Measurements from ENCODE around the gene MIGA1.

MIGA1 gene

GRCh38 chr1:77925956-77926355 is 146.5 kb downstream of the MIGA1 start:
- no peak for DNase-seq

GRCh38 chr1:77926561-77927357 is 147.3 kb downstream of the MIGA1 start:
- DNase-seq, result no peak

GRCh38 chr1:77927414-77927813 is 148.0 kb downstream of the MIGA1 start:
- DNase-seq, result no peak

Data from NCI-H146 (cell line).